22Rv1 (cell line): ENCODE data around the gene CCR6.

Source experiments
- ZFX ChIP-seq: fragments of 450-650 bp; IDR thresholded peaks from 2 replicates; pipeline ENCODE4 v1.6.1; 2017; ENCODE audit warnings: antibody characterized with exemption, borderline replicate concordance
- TF ChIP-seq, protein P1 (sequence below): fragments of 450-650 bp; IDR thresholded peaks from 2 replicates; pipeline ENCODE4 v1.5.1; 2017; ENCODE audit warnings: mild to moderate bottlenecking

DNA sequence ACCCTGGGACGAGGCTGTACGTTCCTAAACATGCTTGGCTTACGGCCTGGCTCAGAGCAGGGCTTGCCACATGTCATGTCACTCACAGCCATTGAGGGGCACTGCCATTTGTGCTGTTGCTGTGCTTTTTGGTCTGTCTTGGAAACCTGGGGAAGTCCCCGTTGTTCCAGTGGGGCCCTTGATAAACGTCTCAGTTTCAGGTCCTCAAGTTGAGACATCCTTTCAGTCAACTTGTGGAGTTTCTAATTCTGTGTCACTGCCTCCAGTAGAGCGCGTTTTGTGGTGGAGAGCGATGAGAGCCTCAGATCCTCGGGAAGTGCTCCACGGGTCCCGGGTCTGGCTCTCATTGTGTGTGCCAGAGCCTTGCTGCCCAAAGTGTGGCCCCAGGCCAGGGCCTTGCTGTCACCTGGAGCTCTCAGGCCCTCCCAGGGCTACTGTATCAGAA is 43.0 kb upstream of the CCR6 start:
- TF ChIP-seq, protein P1, sequence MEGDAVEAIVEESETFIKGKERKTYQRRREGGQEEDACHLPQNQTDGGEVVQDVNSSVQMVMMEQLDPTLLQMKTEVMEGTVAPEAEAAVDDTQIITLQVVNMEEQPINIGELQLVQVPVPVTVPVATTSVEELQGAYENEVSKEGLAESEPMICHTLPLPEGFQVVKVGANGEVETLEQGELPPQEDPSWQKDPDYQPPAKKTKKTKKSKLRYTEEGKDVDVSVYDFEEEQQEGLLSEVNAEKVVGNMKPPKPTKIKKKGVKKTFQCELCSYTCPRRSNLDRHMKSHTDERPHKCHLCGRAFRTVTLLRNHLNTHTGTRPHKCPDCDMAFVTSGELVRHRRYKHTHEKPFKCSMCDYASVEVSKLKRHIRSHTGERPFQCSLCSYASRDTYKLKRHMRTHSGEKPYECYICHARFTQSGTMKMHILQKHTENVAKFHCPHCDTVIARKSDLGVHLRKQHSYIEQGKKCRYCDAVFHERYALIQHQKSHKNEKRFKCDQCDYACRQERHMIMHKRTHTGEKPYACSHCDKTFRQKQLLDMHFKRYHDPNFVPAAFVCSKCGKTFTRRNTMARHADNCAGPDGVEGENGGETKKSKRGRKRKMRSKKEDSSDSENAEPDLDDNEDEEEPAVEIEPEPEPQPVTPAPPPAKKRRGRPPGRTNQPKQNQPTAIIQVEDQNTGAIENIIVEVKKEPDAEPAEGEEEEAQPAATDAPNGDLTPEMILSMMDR = no peak
- TF ChIP-seq ZFX = no peak
